ENCODE data around the gene TMPRSS11B.
"Not testable (repeated sequence)": the region's sequence is repeated elsewhere in the genome, so short reads cannot be mapped to it uniquely, and the experiment has no call there.

The TMPRSS11B gene

DNA sequence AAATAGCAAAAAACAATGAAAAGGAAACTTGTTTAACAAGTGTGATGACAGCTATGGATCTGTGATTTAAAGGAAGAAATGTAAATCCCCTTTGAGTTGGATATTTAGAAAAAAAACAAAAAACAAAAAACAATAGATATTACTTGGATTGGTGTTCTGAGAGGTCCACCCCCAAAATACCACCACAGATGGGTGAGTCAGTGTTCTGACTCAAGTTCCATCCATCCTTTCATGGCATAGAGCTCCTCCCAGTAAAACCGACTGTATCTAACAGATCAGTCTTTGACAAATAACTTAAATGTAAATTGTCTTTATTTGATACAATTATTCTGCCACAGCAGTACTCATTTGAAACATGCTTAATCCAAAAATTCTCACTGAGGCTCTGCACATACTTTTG, 27.4 kb downstream of the TMPRSS11B start:
- no peak for DNase-seq (ENCODE audit: low read depth)

GRCh38 chr4:68216501-68216900, 29.0 kb downstream of the TMPRSS11B start:
- DNase-seq (ENCODE audit: low read depth): no peak

GRCh38 chr4:68209003-68209402, 36.5 kb downstream of the TMPRSS11B start:
- DNase-seq (ENCODE audit: low read depth): no peak

- not testable (repeated sequence) for DNase-seq (ENCODE audit: low read depth)
Observed at GRCh38 chr4:68194305-68194704, 51.2 kb downstream of the TMPRSS11B start.

DNA sequence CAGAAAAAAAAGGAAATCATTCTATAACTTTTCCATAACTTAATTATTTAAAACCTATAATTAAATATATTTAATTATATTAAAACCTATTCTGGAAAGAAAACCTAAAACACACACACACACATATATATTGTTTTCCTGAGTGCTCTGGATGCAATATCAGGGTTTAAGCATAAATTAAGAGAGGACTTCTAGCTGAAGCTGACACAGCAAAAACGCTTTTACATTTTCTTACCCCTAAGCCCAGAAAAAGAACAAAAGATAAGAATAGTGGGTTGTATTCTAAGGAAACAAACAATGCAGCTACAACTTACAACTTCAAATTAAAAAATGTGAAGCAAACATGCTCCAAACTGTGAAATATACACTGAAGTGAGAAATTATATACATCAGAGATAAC, 52.3 kb downstream of the TMPRSS11B start:
- no peak for DNase-seq (ENCODE audit: low read depth)

DNA sequence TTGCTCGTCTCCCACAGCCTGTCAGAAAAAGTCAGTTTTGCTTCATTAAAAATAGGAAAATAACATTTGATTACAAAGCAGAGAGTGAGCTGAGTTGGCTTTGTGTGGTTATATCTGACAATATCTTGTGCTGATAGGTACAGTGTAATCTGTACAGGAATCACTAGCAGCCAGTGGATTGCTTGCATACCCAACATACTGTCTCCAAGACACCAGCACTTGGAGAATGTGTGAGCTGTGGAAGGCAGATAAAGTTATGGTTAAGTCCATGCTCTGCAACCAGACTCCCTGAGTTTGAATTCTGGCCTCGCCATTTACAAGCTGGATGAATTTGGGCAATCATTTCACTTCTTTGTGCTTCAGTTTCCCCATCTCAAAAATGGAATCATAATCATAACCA, 58.3 kb downstream of the TMPRSS11B start:
- DNase-seq (ENCODE audit: low read depth): no peak

- no peak for DNase-seq (ENCODE audit: low read depth)
Observed at GRCh38 chr4:68184923-68185322, 60.6 kb downstream of the TMPRSS11B start.

GRCh38 chr4:68183417-68183816, 62.1 kb downstream of the TMPRSS11B start:
- DNase-seq (ENCODE audit: low read depth): no peak

DNA sequence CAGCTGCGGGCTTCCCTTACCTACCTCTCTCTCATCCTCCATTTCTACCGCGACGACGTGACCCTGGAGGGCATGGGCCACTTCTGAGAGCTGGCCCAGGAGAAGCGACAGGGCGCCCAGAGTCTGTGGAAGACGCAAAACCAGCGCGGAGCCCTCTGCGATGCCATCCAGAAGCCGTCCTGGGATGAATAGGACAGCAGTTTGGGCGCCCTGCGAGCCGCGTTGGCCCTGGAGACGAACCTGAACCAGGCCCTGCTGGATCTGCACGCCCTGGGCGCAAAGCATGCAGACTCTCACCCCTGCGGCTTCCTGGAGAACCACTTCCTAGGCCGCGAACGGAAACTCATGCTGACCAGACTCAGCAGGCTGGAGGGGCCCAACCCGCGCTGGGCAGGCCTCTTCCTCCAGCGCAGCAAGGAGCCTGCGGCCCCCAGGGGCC, 63.1 kb downstream of the TMPRSS11B start:
- no peak for DNase-seq (ENCODE audit: low read depth)

- DNase-seq (ENCODE audit: low read depth): no peak
Observed at GRCh38 chr4:68180849-68181526, 64.5 kb downstream of the TMPRSS11B start.

DNA sequence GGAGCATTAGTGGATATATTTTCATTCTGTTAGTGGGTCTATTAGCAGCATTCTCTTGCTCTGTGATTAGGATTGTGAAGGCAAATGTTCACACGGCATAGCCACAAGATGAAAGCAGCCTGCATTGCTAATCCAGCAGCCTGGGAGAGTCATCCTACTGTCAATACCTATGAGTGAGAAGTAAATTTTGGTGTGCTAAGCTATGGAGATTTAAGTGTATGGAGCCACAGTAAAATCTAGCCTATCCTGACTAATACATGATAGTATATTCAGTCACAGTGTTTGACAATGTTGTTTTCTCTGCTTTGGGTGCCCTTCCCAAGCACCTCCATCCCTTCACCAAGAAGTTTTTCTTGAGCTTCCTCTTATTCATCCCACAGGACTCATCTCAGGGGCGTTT, 68.6 kb downstream of the TMPRSS11B start:
- no peak for DNase-seq (ENCODE audit: low read depth)

All from stimulated activated CD4-positive, alpha-beta T cell treated with anti-CD3 and anti-CD28 coated beads, Interleukin-2, amount 100 ng/mL, for 4 hours (primary cell).